HAP-1 (cell line): Measurements from ENCODE around the gene PRKRIP1.
A peak's percentile ranks its signal among the peaks of the same experiment; 100 is the strongest.
"Not testable (repeated sequence)": the region's sequence is repeated elsewhere in the genome, so short reads cannot be mapped to it uniquely, and the experiment has no call there.

Experiments used
- DNase-seq, 2 experiments: peaks; one replicate each; pipeline ENCODE4 v3.0.0-alpha.2; 2016 to 2020; ENCODE audit warnings: low spot score in 2 of 2
- H3K27me3 ChIP-seq: fragments of 250-450 bp; sonication (Bioruptor Pico); 2 replicates; pipeline ENCODE4 v1.5.1; 2020; ENCODE audit warnings: low read depth, mild to moderate bottlenecking, moderate library complexity
- H3K36me3 ChIP-seq: fragments of 250-450 bp; sonication (Bioruptor Pico); replicated peaks from 2 replicates; pipeline ENCODE4 v1.5.1; 2020; ENCODE audit warnings: mild to moderate bottlenecking
- H3K4me1 ChIP-seq: fragments of 250-450 bp; sonication (Bioruptor Pico); 2 replicates; pipeline ENCODE4 v1.5.1; 2020; ENCODE audit warnings: mild to moderate bottlenecking
- H3K4me3 ChIP-seq: fragments of 250-450 bp; sonication (Bioruptor Pico); 2 replicates; pipeline ENCODE4 v1.5.1; 2020; ENCODE audit warnings: mild to moderate bottlenecking, moderate library complexity
- H3K9me3 ChIP-seq: fragments of 250-450 bp; sonication (Bioruptor Pico); 2 replicates; pipeline ENCODE4 v1.5.1; 2020; ENCODE audit warnings: mild to moderate bottlenecking, moderate library complexity
- in situ Hi-C: fragments of 300-500 bp; cut with MboI; formaldehyde crosslinking; loops from 3 replicates; pipeline ENCODE4 v1.14.3; 2020; ENCODE audit warnings: low sequenced_read_pairs, inconsistent platforms, mixed read lengths

The PRKRIP1 gene

GRCh38 chr7:102464577-102465280, 68.6 kb downstream of the PRKRIP1 start, which contains the start of the genes ALKBH4 and LRWD1:
Gene ALKBH4 (minus strand): TSS chr7:102464863. CDS start chr7:102464836, 27 bp downstream.
Gene LRWD1 (plus strand): TSS chr7:102464984. CDS start chr7:102465081, 97 bp downstream.
- Histone ChIP-seq H3K9me3 (no peaks in the 10 kb centered on the region), H3K4me3 (peak within 1 kb of the TSS; percentile 100), H3K4me1 (peaks cover 8% of the 10 kb centered on the region), H3K36me3 (peaks cover 3% of the 10 kb centered on the region; the same call in 1 of the 2 replicates), H3K27me3 (no peaks in the 10 kb centered on the region)
- in situ Hi-C loops, result no loop called here
- peak; percentile 80 to 95 for DNase-seq

DNA sequence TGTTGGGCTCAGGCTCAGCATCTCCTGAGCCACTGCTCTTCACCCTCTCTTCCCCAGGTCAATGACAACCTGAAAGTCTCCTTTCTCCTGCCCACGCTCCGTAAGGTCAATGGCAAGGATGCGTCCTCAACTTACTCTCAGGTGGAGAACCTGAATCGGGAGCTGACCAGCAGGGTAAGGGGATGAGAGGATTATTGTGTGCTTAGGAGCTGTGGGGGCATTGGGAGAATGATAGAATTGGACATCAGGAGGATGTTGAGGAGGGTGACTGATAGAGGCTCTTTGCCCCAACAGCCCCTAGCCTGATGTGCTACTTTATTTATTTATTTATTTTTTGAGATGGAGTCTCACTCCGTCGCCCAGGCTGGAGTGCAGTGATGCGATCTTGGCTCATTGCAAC, 69.9 kb downstream of the PRKRIP1 start:
- H3K36me3 ChIP-seq, result peaks cover 6% of the 10 kb centered on the region
- H3K9me3 ChIP-seq, result no peaks in the 10 kb centered on the region
- H3K27me3 ChIP-seq, result no peaks in the 10 kb centered on the region
- no peak for DNase-seq
- in situ Hi-C loops, result no loop called here
- peak overlapping the region; percentile 100 for H3K4me3 ChIP-seq
- peaks cover 8% of the 10 kb centered on the region for H3K4me1 ChIP-seq

GRCh38 chr7:102467581-102468477, 71.7 kb downstream of the PRKRIP1 start:
- DNase-seq, result peak in 1 of 2 experiments; percentile 11
- H3K9me3 ChIP-seq, result no peaks in the 10 kb centered on the region
- in situ Hi-C loops, result no loop called here
- no peaks in the 10 kb centered on the region for H3K27me3 ChIP-seq
- peaks cover 8% of the 10 kb centered on the region for H3K4me1 ChIP-seq
- peaks cover 13% of the 10 kb centered on the region for H3K36me3 ChIP-seq
- H3K4me3 ChIP-seq, result no peak overlapping the region

DNA sequence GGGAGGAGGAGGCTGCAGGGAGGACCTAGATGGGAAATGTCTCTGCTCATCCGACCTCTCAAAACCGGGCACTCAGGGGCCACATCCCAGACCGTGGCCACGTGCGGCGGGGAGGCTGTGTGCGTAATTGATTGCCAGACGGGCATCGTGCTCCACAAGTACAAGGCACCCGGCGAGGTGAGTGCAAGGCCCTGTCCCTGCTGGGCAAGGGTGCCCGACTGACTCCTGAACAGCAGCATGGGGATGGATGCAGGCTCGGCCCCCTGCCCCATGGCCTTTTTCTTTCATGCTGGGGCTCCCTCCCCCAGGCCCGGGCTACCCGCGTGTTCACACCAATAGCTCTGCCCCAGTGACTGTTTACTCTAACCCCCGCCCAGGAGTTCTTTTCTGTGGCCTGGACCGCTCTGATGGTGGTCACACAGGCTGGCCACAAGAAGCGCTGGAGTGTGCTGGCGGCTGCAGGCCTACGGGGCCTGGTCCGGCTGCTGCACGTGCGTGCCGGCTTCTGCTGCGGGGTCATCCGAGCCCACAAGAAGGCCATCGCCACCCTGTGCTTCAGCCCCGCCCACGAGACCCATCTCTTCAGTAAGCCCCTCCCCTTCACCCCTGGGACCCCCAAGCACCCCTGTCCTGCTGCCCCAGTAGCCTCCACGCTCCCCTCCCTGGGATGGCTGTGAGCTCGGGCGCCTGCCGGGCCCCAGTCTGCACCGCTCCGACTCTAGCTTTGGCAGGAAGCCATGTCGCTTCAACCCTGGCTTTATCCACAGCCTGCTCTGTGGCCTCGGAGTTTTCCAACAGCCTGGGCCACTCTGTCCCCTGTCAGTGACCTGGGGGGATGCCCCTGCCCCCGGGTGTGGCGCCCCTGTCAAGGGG, 72.6 kb downstream of the PRKRIP1 start:
- no peaks in the 10 kb centered on the region for H3K27me3 ChIP-seq
- H3K4me1 ChIP-seq, result peaks cover 8% of the 10 kb centered on the region
- in situ Hi-C loops, result no loop called here
- no peaks in the 10 kb centered on the region for H3K9me3 ChIP-seq
- peak in 1 of 2 experiments; percentile 19 for DNase-seq
- H3K36me3 ChIP-seq, result peaks cover 19% of the 10 kb centered on the region
- no peak overlapping the region for H3K4me3 ChIP-seq

DNA sequence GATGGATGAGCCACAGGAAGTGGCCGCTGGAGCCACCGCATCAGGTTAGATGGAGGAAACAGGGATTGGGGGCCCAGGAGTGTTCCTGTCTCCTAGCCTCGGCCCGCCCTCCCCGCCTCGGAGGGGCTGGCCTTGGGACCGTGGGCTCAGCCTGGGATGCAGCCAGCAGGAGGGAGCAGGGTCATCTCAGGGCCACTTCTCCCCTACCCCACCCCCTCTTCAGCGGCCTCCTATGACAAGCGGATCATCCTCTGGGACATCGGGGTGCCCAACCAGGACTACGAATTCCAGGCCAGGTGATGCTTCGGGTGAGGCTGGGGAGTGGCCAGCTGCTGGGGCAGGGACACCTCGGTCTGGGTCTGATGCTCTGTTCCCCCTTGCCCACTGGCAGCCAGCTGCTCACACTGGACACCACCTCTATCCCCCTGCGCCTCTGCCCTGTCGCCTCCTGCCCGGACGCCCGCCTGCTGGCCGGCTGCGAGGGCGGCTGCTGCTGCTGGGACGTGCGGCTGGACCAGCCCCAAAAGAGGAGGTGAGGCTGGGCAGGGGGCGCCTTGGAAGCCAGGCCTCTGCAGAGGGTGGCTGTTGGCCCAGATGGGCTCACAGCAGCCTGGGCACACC, 73.3 kb downstream of the PRKRIP1 start:
- Histone ChIP-seq H3K4me1 (peaks cover 8% of the 10 kb centered on the region), H3K27me3 (no peaks in the 10 kb centered on the region), H3K4me3 (no peak overlapping the region), H3K9me3 (no peaks in the 10 kb centered on the region), H3K36me3 (peaks cover 18% of the 10 kb centered on the region)
- in situ Hi-C loops, result no loop called here
- peak in 1 of 2 experiments; percentile 7 for DNase-seq

GRCh38 chr7:102469972-102470825, 74.0 kb downstream of the PRKRIP1 start:
- DNase-seq, result peak in 1 of 2 experiments; percentile 8
- in situ Hi-C loops, result no loop called here

DNA sequence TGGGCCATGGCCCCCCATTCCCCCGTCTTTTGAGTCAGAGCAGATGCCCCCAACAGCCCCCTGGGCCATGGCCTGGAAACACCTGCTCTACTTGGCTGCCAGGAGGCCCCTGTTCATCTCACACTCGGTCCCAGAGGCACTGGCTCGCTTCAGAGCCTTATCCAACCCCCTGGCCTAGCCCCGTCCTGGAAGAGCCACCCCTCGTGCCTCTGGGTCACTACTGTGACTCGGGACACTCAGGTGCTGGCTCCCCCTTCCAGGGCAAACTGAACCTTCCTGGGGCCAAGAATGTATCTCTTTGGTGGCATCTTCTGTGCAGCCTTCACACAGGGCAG, 75.6 kb downstream of the PRKRIP1 start:
- in situ Hi-C loops, result no loop called here

More at GRCh38 chr7:102469972-102470825, 74.0 kb downstream of the PRKRIP1 start:
- Histone ChIP-seq H3K27me3 (no peaks in the 10 kb centered on the region), H3K4me1 (peaks cover 8% of the 10 kb centered on the region), H3K36me3 (peaks cover 17% of the 10 kb centered on the region), H3K9me3 (no peaks in the 10 kb centered on the region), H3K4me3 (no peak overlapping the region)

DNA sequence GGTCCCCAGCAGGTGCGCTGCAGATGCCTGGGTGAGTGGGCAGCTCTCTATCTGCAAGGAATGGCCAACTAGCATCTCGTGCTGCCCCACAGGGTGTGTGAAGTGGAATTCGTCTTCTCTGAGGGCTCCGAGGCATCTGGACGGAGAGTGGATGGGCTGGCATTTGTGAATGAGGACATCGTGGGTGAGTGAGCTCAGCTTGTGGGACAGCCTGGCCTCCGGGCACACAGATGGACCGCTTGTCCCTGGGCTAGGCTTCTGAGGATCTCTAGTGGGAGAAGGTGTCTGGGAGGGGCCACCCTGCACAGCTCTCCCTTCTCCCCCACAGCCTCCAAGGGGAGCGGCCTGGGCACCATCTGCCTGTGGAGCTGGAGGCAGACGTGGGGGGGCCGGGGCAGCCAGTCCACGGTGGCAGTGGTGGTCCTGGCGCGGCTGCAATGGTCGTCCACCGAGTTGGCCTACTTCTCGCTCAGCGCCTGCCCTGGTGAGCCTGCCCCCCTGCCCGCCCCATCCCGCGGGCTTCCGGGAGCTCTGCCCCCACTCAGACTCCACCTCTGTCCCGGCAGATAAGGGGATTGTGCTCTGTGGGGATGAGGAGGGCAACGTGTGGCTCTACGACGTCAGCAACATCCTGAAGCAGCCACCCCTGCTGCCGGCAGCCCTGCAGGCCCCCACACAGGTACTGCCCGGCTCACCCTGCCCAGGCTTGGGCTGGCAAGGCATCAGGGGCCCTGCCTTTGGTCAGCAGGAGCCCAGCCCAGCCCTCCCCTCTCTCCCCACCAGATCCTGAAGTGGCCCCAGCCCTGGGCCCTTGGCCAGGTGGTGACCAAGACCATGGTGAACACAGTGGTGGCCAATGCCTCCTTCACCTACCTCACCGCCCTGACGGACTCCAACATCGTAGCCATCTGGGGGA, 76.2 kb downstream of the PRKRIP1 start:
- peak in 1 of 2 experiments; percentile 10 for DNase-seq
- Histone ChIP-seq H3K4me3 (no peak overlapping the region), H3K9me3 (no peaks in the 10 kb centered on the region), H3K36me3 (peaks cover 17% of the 10 kb centered on the region), H3K4me1 (no peaks in the 10 kb centered on the region), H3K27me3 (no peaks in the 10 kb centered on the region)
- in situ Hi-C loops, result no loop called here

More for the DNA sequence above, 75.6 kb downstream of the PRKRIP1 start:
- DNase-seq, result peak in 1 of 2 experiments; percentile 6
- H3K27me3 ChIP-seq, result no peaks in the 10 kb centered on the region
- H3K4me1 ChIP-seq, result no peaks in the 10 kb centered on the region
- H3K36me3 ChIP-seq, result peaks cover 17% of the 10 kb centered on the region
- H3K9me3 ChIP-seq, result no peaks in the 10 kb centered on the region
- no peak overlapping the region for H3K4me3 ChIP-seq

DNA sequence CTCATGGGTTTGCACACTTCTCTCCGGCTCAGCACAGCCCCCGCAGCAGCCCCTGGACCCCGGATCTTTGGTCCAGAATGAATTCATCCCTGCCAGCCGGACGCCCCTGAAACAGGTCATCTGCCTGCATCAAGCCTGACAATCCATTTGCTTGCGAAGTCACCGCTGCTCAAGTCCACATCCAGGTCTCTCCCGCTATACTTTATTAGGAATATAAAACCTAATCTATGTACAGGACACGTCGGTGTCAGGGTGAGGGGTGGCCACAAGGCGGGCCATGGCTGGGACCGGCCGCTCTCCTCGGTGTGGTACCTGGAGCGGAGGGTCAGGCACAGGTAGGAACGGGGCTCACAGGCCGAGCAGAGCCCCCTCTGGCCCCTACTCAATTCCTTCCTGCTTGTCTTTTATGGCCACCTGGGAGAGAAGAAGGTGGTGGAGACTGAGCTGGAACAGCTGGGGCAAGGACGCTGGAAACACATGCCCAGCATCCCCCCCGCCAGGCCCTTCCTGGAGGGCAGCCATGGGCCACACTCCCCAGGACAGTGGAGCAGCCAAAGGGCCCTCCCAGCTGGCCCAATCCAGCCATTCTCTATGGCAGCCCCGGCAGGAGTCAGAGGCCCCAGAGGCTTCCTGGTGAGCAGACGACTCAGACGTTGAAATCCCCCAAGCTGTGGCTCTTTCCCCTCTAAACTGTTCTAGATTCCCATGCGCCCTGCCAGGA, 77.3 kb downstream of the PRKRIP1 start:
- Histone ChIP-seq H3K27me3 (no peaks in the 10 kb centered on the region), H3K4me1 (no peaks in the 10 kb centered on the region), H3K9me3 (no peaks in the 10 kb centered on the region), H3K4me3 (no peak overlapping the region), H3K36me3 (peaks cover 17% of the 10 kb centered on the region)
- peak in 1 of 2 experiments; percentile 5 for DNase-seq
- in situ Hi-C loops, result no loop called here

GRCh38 chr7:102474116-102474515, 78.0 kb downstream of the PRKRIP1 start:
- H3K9me3 ChIP-seq, H3K27me3 ChIP-seq, H3K4me1 ChIP-seq, H3K4me3 ChIP-seq, in situ Hi-C loops: not testable (repeated sequence)
- DNase-seq, result peak in 1 of 2 experiments; percentile 4
- H3K36me3 ChIP-seq, result peaks cover 17% of the 10 kb centered on the region

GRCh38 chr7:102474736-102475435, 78.7 kb downstream of the PRKRIP1 start:
- DNase-seq, H3K9me3 ChIP-seq, H3K27me3 ChIP-seq, in situ Hi-C loops, H3K4me1 ChIP-seq, H3K4me3 ChIP-seq: not testable (repeated sequence)
- H3K36me3 ChIP-seq, result peaks cover 15% of the 10 kb centered on the region
